Right cardiac atrium (tissue), 5 donors: Measurements from ENCODE around the gene CAV2. TPM values are rescaled to one million over a fixed set of nuclear protein-coding genes. Genes with fewer than 3 reads are reported as not detected.

Source experiments
- ATAC-seq, 2 donors: fragments of 200-7000 bp; cut with Tn5 transposase; one replicate each; pipeline versions ENCODE4 v1.8.0 to v1.9.1; 2020; ENCODE audit warnings: moderate library complexity in 2 of 2, mild to moderate bottlenecking in 1 of 2
- DNase-seq, 3 donors: peaks; one replicate each; pipeline ENCODE4 v3.0.0-alpha.2; 2020
- H3K27ac ChIP-seq: one replicate; pipeline ENCODE4 v1.5.1; 2013; ENCODE audit warnings: mild to moderate bottlenecking, low read length, control low read depth, moderate library complexity
- H3K27me3 ChIP-seq: one replicate; pipeline ENCODE4 v1.6.1; 2013; ENCODE audit not compliant: control insufficient read depth, insufficient read depth
- H3K4me1 ChIP-seq: one replicate; pipeline ENCODE4 v1.6.1; 2013; ENCODE audit warnings: low read length; ENCODE audit not compliant: control insufficient read depth, insufficient read depth
- H3K4me3 ChIP-seq: one replicate; pipeline ENCODE4 v1.5.1; 2013; ENCODE audit warnings: low read length, control low read depth
- H3K9me3 ChIP-seq: one replicate; pipeline ENCODE4 v1.6.1; 2013; ENCODE audit warnings: low read length; ENCODE audit not compliant: control insufficient read depth
- whole genome bisulfite sequencing: extraction: QIAGEN DNeasy Blood & Tissue Kit; methylation state at CpG from one replicate; pipeline ENCODE4 v1.1.7; 2013; 5-methylcytosine and 5-hydroxymethylcytosine counted together
- intact Hi-C, 4 donors: fragments of 100-400 bp; cut with DNase I; formaldehyde crosslinking; loops; one replicate each; pipeline versions ENCODE4 v1.11.0 to v1.14.0; 2022 to 2023
- polyA plus RNA-seq: library from polyadenylated mRNA; stranded (reverse); fragments of 200-250 nt; gene quantifications from one replicate; pipeline ENCODE4 v1.2.3, GENCODE V29; 2013
- total RNA-seq, 4 donors: library from RNA; stranded (reverse); fragmentation: NEBNext Ultra II Directional; extraction: Animal tissue kit (Norgen Biotek cat#: 25700); gene quantifications; one replicate each; pipeline ENCODE4 v1.2.1, GENCODE V29; 2021
- donor health status: healthy with polysubstance abuse.
- donor health status: DM: no; HTN: yes; CAD: no.
- donor health status: DM: no; HTN: no; CAD: no.
- donor health status: DM: no; HTN: yes; CAD: no; lungs with severe emphysema.
- donor health status: DM: yes; HTN: yes; CAD: no.

CAV2 gene
- total and polyA plus RNA-seq, 5 donors = 136 to 233 (median 186) TPM

- no peaks in the 10 kb centered on the region for H3K27me3 ChIP-seq
- no peak overlapping the region for H3K4me3 ChIP-seq
- 65% methylated on average over 11 of the region's 11 CpGs for WGBS
- H3K4me1 ChIP-seq = peaks cover 21% of the 10 kb centered on the region
- peak overlapping the region; percentile 66 for H3K27ac ChIP-seq
- H3K9me3 ChIP-seq = no peaks in the 10 kb centered on the region
- peak in 2 of 3 donors; percentile 51 to 53 for DNase-seq
- ATAC-seq = peak; percentile 75
- intact Hi-C loops = no loop called here
Measured at GRCh38 chr7:116546054-116546453, 46.5 kb downstream of the CAV2 start.

GRCh38 chr7:116546916-116547315 lies 47.4 kb downstream of the CAV2 start:
- 49% methylated on average over 1 of the region's 1 CpG for WGBS

GRCh38 chr7:116547347-116547746 lies 47.8 kb downstream of the CAV2 start:
- H3K4me1 ChIP-seq = peaks cover 28% of the 10 kb centered on the region
- no peak for ATAC-seq

More at GRCh38 chr7:116546916-116547315, 47.4 kb downstream of the CAV2 start:
- peaks cover 26% of the 10 kb centered on the region for H3K4me1 ChIP-seq
- no peak overlapping the region for H3K27ac ChIP-seq
- H3K4me3 ChIP-seq = no peak overlapping the region
- H3K27me3 ChIP-seq = no peaks in the 10 kb centered on the region
- no peak for DNase-seq
- no peak for ATAC-seq
- H3K9me3 ChIP-seq = no peaks in the 10 kb centered on the region
- intact Hi-C loops = no loop called here

GRCh38 chr7:116548506-116548905 lies 49.0 kb downstream of the CAV2 start:
- ATAC-seq = no peak
- intact Hi-C loops = no loop called here
- H3K9me3 ChIP-seq = no peaks in the 10 kb centered on the region
- H3K27ac ChIP-seq = no peak overlapping the region
- H3K27me3 ChIP-seq = no peaks in the 10 kb centered on the region
- no peak overlapping the region for H3K4me3 ChIP-seq
- DNase-seq = no peak
- peaks cover 27% of the 10 kb centered on the region for H3K4me1 ChIP-seq
- 74% methylated on average over 3 of the region's 3 CpGs for WGBS

More at GRCh38 chr7:116547347-116547746, 47.8 kb downstream of the CAV2 start:
- intact Hi-C loops = no loop called here
- Histone ChIP-seq H3K27ac (no peak overlapping the region), H3K9me3 (no peaks in the 10 kb centered on the region), H3K4me3 (no peak overlapping the region), H3K27me3 (no peaks in the 10 kb centered on the region)
- no peak for DNase-seq
- 67% methylated on average over 2 of the region's 2 CpGs for WGBS

- ATAC-seq (no peak), DNase-seq (no peak)
- Histone ChIP-seq H3K27me3 (no peaks in the 10 kb centered on the region), H3K4me3 (no peak overlapping the region), H3K4me1 (peaks cover 27% of the 10 kb centered on the region), H3K9me3 (no peaks in the 10 kb centered on the region), H3K27ac (no peak overlapping the region)
- intact Hi-C loops = no loop called here
Measured at GRCh38 chr7:116549370-116549769, 49.8 kb downstream of the CAV2 start.

GRCh38 chr7:116551692-116552091 lies 52.2 kb downstream of the CAV2 start:
- intact Hi-C loops = no loop called here
- DNase-seq = no peak
- Histone ChIP-seq H3K4me1 (peaks cover 25% of the 10 kb centered on the region), H3K27me3 (no peaks in the 10 kb centered on the region), H3K9me3 (no peaks in the 10 kb centered on the region), H3K4me3 (no peak overlapping the region), H3K27ac (peak overlapping the region; percentile 45)
- ATAC-seq = no peak
- WGBS = 87% methylated on average over 5 of the region's 5 CpGs

GRCh38 chr7:116552602-116553001 lies 53.1 kb downstream of the CAV2 start:
- intact Hi-C loops = no loop called here
- Histone ChIP-seq H3K4me1 (peaks cover 25% of the 10 kb centered on the region), H3K9me3 (no peaks in the 10 kb centered on the region), H3K27me3 (no peaks in the 10 kb centered on the region), H3K27ac (peak overlapping the region; percentile 24), H3K4me3 (no peak overlapping the region)
- DNase-seq (no peak), ATAC-seq (no peak)
- WGBS = 65% methylated on average over 1 of the region's 1 CpG

GRCh38 chr7:116553168-116553964 lies 53.8 kb downstream of the CAV2 start:
- Histone ChIP-seq H3K27ac (peak overlapping the region; percentile 55), H3K9me3 (no peaks in the 10 kb centered on the region), H3K27me3 (no peaks in the 10 kb centered on the region), H3K4me3 (no peak overlapping the region), H3K4me1 (peaks cover 28% of the 10 kb centered on the region)
- ATAC-seq (no peak), DNase-seq (no peak)
- intact Hi-C loops = no loop called here
- WGBS = 40% methylated on average over 3 of the region's 3 CpGs

- Histone ChIP-seq H3K27me3 (no peaks in the 10 kb centered on the region), H3K27ac (no peak overlapping the region), H3K9me3 (no peaks in the 10 kb centered on the region), H3K4me3 (no peak overlapping the region), H3K4me1 (peaks cover 26% of the 10 kb centered on the region)
- ATAC-seq = no peak
- DNase-seq = peak in 2 of 3 donors; percentile 33 to 79
- intact Hi-C loops = no loop called here
Measured at GRCh38 chr7:116554436-116554835, 54.9 kb downstream of the CAV2 start.

- Histone ChIP-seq H3K4me1 (peaks cover 28% of the 10 kb centered on the region), H3K4me3 (no peak overlapping the region), H3K27ac (peak overlapping the region; percentile 42), H3K27me3 (no peaks in the 10 kb centered on the region), H3K9me3 (no peaks in the 10 kb centered on the region)
- WGBS = 45% methylated on average over 4 of the region's 4 CpGs
- DNase-seq (no peak), ATAC-seq (no peak)
- intact Hi-C loops = no loop called here
Measured at GRCh38 chr7:116554911-116555310, 55.4 kb downstream of the CAV2 start.

GRCh38 chr7:116557066-116557585 lies 57.6 kb downstream of the CAV2 start:
- Histone ChIP-seq H3K4me1 (peaks cover 19% of the 10 kb centered on the region), H3K4me3 (no peak overlapping the region), H3K27ac (peak overlapping the region; percentile 30), H3K9me3 (no peaks in the 10 kb centered on the region), H3K27me3 (no peaks in the 10 kb centered on the region)
- intact Hi-C loops = no loop called here
- DNase-seq = no peak
- ATAC-seq = no peak
- 74% methylated on average over 3 of the region's 3 CpGs for WGBS
